GM19395 (cell line): ENCODE results near the gene MGMT.

Experiments used
- ATAC-seq: cut with Tn5 transposase; IDR thresholded peaks from one replicate; pipeline ENCODE4 v1.9.1; 2021; ENCODE audit warnings: mild to moderate bottlenecking, moderate library complexity; ENCODE audit not compliant: unreplicated experiment

MGMT gene

GRCh38 chr10:129780901-129781795, 314.1 kb downstream of the MGMT start:
- no peak for ATAC-seq

GRCh38 chr10:129784291-129784690, 317.2 kb downstream of the MGMT start:
- ATAC-seq, result no peak

GRCh38 chr10:129784891-129785290, 317.9 kb downstream of the MGMT start:
- ATAC-seq, result no peak

- ATAC-seq, result no peak
These were observed 318.5 kb downstream of the MGMT start for GRCh38 chr10:129785536-129785981.

GRCh38 chr10:129786216-129786615, 319.2 kb downstream of the MGMT start:
- ATAC-seq, result no peak

- ATAC-seq, result no peak
These were observed 320.5 kb downstream of the MGMT start for GRCh38 chr10:129787557-129787956.

- ATAC-seq, result no peak
These were observed 321.2 kb downstream of the MGMT start for GRCh38 chr10:129788215-129788614.

GRCh38 chr10:129790715-129791446, 323.8 kb downstream of the MGMT start:
- no peak for ATAC-seq

GRCh38 chr10:129792141-129792540, 325.1 kb downstream of the MGMT start:
- no peak for ATAC-seq

- ATAC-seq, result no peak
These were observed 325.8 kb downstream of the MGMT start for GRCh38 chr10:129792864-129793263.

GRCh38 chr10:129793479-129793878, 326.4 kb downstream of the MGMT start:
- ATAC-seq, result no peak

GRCh38 chr10:129793996-129794395, 327.0 kb downstream of the MGMT start:
- no peak for ATAC-seq

GRCh38 chr10:129796710-129797420, 329.8 kb downstream of the MGMT start:
- ATAC-seq, result no peak

GRCh38 chr10:129799942-129800341, 332.9 kb downstream of the MGMT start:
- ATAC-seq, result no peak

GRCh38 chr10:129800796-129801340, 333.8 kb downstream of the MGMT start:
- ATAC-seq, result no peak

GRCh38 chr10:129807211-129807610, 340.2 kb downstream of the MGMT start:
- ATAC-seq, result no peak

- no peak for ATAC-seq
These were observed 341.3 kb downstream of the MGMT start for GRCh38 chr10:129808092-129808983.

GRCh38 chr10:129809431-129809830, 342.4 kb downstream of the MGMT start:
- ATAC-seq, result no peak

GRCh38 chr10:129809841-129810240, 342.8 kb downstream of the MGMT start:
- ATAC-seq, result no peak

GRCh38 chr10:129811208-129811607, 344.2 kb downstream of the MGMT start:
- ATAC-seq, result no peak
